GM19455 (cell line): ENCODE measurements around the gene GATAD2B.

ENCODE experiments used
- ATAC-seq: cut with Tn5 transposase; IDR thresholded peaks from one replicate; pipeline ENCODE4 v1.9.1; 2021; ENCODE audit not compliant: unreplicated experiment

GATAD2B gene

DNA sequence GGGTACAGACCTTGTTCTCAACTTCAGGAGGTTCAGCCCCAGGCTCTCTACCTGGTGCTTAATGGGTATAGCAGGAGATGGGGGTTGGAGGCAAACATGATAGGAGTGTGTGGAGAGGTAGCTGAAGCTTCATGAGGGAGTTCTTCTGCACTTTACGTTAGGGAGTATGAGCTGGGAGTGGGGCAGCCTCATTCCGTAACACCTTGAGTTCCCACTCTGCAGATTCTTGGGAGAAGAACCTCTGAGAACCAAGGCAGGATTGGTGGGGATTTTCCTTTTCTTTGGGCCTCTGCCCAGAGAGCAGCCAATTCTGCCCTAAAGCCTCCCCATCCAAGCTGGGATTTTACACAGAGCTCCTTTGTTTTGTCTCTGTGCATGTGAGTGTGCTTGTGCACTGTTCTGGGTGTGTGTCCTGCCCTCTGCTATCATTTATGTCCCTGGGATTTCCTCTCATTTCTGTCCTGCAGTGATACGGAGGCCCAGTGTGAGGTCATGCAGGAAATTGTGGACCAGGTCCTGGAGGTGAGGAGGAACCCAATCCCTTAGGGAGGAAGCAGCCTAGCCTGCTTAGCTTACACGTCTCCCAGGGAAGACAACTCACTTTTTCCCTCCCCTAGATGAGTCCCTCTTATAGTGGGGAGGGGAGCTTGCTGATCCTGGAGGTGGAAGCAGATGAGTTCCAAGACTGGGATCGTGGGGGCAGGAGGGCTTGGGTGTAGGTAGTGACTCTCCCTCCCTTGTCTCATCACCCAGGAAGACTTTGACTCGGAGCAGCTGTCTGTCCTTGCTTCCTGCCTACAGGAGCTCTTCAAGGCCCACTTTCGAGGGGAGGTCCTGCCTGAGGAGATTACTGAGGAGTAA is 159.2 kb downstream of the GATAD2B start:
- ATAC-seq: no peak

DNA sequence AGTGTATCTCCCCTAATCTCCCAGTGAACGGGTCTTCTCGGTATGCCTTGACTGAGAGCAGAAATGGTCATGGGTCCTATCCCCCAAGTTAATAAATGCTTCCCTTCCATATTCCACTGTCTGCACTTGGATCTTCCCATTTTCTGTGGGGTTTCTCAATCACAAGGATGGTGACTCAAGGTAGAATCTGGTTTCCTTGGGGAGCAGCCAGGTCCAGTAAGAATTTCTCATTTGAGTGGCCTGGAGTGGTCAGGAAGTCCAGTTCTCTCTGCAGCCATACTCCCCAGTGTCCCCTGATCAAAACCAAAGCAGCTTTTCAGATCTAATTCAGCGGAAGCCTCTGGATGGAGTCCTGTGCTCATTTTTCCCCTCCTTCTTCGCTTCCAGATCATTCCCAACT is 162.3 kb downstream of the GATAD2B start:
- no peak for ATAC-seq
